Ovary (tissue), 3 donors: ENCODE results near the gene NPAS3.

Source experiments
- EP300 ChIP-seq: sonication (generic); formaldehyde crosslinking; IDR thresholded peaks from one replicate; pipeline ENCODE4 v1.6.1; 2017; ENCODE audit warnings: antibody characterized with exemption
- POLR2A ChIP-seq: fragments of 450-650 bp; IDR thresholded peaks from one replicate; pipeline ENCODE4 v1.6.1; 2017; ENCODE audit warnings: antibody characterized with exemption, mild to moderate bottlenecking, moderate library complexity
- TF ChIP-seq, protein P1 (sequence below), 3 donors: fragments of 450-650 bp in 2 of 3; fragments of 200-600 bp in 1 of 3; IDR thresholded peaks; one replicate each; pipeline versions ENCODE4 v1.5.1 to v1.8.0; 2016 to 2022; ENCODE audit warnings: antibody characterized with exemption in 3 of 3, mild to moderate bottlenecking in 1 of 3
- donor health status: DM: no; HTN: no; CAD: no.

DNA sequence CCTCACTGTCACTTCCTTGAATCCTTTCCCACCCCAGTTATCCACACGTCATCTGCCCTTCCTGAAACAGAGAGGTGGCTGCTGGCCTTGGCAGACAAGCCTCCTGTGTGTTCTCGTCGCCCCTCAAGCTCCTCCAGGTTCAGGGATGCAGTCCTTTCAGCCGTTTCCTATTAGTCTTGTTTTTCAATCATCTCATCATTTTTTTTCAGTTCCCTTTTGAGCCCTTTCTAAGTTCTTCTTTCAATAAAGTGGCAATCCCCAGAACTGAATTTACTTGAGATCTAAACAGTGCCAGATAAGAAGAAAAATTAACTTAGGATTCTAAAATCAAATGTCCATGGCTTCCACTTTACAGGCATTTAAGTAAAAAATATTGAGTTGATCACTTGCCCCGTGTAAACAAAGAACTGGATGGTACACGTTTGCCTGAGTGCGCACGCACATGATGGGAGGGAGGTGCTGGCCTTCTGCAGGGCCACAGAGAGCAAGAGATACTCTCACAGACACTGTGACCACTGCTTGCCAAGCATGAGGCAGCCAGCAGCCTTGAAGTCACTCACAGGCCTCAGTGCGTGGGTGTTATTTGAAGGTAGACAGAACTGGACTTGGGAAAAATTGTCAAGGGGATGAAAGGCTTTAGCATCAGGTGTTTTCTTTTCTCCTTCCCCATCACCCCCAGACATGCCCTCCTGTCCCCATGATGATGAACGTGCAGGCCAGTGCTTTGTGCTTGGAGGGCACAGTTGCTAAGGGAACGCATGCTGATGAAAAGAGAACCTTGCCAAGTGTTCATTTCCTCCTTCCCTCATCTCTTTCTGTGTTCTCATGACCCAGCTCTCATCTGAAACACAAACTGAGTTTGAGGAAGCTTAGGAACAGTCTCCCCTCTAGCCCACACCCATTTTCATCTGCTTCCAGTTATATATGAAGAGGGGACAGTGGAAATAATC, 603.9 kb downstream of the NPAS3 start:
- TF ChIP-seq, protein P1, sequence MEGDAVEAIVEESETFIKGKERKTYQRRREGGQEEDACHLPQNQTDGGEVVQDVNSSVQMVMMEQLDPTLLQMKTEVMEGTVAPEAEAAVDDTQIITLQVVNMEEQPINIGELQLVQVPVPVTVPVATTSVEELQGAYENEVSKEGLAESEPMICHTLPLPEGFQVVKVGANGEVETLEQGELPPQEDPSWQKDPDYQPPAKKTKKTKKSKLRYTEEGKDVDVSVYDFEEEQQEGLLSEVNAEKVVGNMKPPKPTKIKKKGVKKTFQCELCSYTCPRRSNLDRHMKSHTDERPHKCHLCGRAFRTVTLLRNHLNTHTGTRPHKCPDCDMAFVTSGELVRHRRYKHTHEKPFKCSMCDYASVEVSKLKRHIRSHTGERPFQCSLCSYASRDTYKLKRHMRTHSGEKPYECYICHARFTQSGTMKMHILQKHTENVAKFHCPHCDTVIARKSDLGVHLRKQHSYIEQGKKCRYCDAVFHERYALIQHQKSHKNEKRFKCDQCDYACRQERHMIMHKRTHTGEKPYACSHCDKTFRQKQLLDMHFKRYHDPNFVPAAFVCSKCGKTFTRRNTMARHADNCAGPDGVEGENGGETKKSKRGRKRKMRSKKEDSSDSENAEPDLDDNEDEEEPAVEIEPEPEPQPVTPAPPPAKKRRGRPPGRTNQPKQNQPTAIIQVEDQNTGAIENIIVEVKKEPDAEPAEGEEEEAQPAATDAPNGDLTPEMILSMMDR (IDR thresholded peaks at IDR 0.05): no peak
- TF ChIP-seq POLR2A (no peak), EP300 (no peak)
